ENCODE data around the gene HS6ST2.

The HS6ST2 gene

GRCh38 chrX:132594999-132595398 lies 363.4 kb downstream of the HS6ST2 start (continued):
- no peak for TF ChIP-seq HIC1 (tag by site-specific recombination; IDR thresholded peaks at IDR 0.05)

DNA sequence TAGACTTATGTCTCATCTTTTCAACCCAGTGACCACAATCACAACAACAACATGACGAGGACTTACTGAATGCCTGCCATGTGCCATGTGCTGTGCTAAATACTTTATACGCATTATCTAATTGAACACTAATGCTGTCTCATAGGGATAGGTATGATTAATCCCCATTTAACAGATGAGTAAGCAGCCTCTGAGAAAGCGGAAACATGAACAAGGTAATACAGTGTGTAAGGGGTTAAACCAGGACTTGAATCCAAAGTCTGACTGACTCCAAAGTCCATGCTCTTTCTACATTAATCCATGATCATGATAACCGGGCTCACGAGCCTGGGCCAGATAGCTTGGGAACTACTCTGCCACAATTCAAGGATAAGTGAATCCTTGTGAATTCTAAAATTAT lies 364.3 kb downstream of the HS6ST2 start:
- Histone ChIP-seq H3K27ac (ENCODE audit: extremely low read depth, low read depth, low read length) (no peak overlapping the region), H3K4me1 (ENCODE audit: control insufficient read depth, insufficient read depth, low read length) (no peaks in the 10 kb centered on the region), H3K36me3 (ENCODE audit: control insufficient read depth in 2 of 2, insufficient read depth in 1 of 2, low read length in 2 of 2) (no peaks in the 10 kb centered on the region), H3K4me3 (ENCODE audit: low read depth, low read length) (no peak overlapping the region), H3K9me3 (ENCODE audit: control insufficient read depth, insufficient read depth, low read depth, low read length) (no peaks in the 10 kb centered on the region)
- no peak for TF ChIP-seq ZEB2 (tag by site-specific recombination; IDR thresholded peaks at IDR 0.05)
- no peak for TF ChIP-seq ZNF510 (tag by site-specific recombination; IDR thresholded peaks at IDR 0.05; ENCODE audit: insufficient replicate concordance)
- TF ChIP-seq ZSCAN30 (tag by site-specific recombination; IDR thresholded peaks at IDR 0.05) = no peak
- TF ChIP-seq ZNF830 (tag by site-specific recombination; IDR thresholded peaks at IDR 0.05; ENCODE audit: low read depth) = no peak
- no peak for TF ChIP-seq ZNF707 (tag by site-specific recombination; IDR thresholded peaks at IDR 0.05)
- TF ChIP-seq ZNF223 (tag by site-specific recombination; IDR thresholded peaks at IDR 0.05) = no peak
- no peak for TF ChIP-seq ZNF354C (tag by site-specific recombination; IDR thresholded peaks at IDR 0.05; ENCODE audit: borderline replicate concordance, low read depth)
- no peak for TF ChIP-seq ZNF132 (tag by site-specific recombination; IDR thresholded peaks at IDR 0.05; ENCODE audit: borderline replicate concordance)
- no peak for TF ChIP-seq TRIM28 (IDR thresholded peaks at IDR 0.05; ENCODE audit: borderline replicate concordance, low read length)
- no peak for TF ChIP-seq KLF9 (tag by site-specific recombination; IDR thresholded peaks at IDR 0.05; ENCODE audit: low read depth)
- TF ChIP-seq, protein P1, sequence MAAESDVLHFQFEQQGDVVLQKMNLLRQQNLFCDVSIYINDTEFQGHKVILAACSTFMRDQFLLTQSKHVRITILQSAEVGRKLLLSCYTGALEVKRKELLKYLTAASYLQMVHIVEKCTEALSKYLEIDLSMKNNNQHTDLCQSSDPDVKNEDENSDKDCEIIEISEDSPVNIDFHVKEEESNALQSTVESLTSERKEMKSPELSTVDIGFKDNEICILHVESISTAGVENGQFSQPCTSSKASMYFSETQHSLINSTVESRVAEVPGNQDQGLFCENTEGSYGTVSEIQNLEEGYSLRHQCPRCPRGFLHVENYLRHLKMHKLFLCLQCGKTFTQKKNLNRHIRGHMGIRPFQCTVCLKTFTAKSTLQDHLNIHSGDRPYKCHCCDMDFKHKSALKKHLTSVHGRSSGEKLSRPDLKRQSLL (tag by site-specific recombination; IDR thresholded peaks at IDR 0.05) = no peak
- TF ChIP-seq ELK4 (IDR thresholded peaks at IDR 0.05; ENCODE audit: borderline replicate concordance, low read depth, low read length) = no peak
- TF ChIP-seq ZNF529 (tag by site-specific recombination; IDR thresholded peaks at IDR 0.05; ENCODE audit: insufficient replicate concordance) = no peak
- no peak for TF ChIP-seq SP2 (tag by site-specific recombination; IDR thresholded peaks at IDR 0.05)
- TF ChIP-seq, protein P2, sequence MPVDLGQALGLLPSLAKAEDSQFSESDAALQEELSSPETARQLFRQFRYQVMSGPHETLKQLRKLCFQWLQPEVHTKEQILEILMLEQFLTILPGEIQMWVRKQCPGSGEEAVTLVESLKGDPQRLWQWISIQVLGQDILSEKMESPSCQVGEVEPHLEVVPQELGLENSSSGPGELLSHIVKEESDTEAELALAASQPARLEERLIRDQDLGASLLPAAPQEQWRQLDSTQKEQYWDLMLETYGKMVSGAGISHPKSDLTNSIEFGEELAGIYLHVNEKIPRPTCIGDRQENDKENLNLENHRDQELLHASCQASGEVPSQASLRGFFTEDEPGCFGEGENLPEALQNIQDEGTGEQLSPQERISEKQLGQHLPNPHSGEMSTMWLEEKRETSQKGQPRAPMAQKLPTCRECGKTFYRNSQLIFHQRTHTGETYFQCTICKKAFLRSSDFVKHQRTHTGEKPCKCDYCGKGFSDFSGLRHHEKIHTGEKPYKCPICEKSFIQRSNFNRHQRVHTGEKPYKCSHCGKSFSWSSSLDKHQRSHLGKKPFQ (tag by site-specific recombination; IDR thresholded peaks at IDR 0.05) = no peak
- TF ChIP-seq ZNF677 (tag by site-specific recombination; IDR thresholded peaks at IDR 0.05) = no peak
- TF ChIP-seq HOXD13 (CRISPR knock-in tag; IDR thresholded peaks at IDR 0.05; ENCODE audit: borderline replicate concordance) = no peak
- TF ChIP-seq ZNF140 (tag by site-specific recombination; IDR thresholded peaks at IDR 0.05) = no peak
- TF ChIP-seq ZNF292 (tag by site-specific recombination; IDR thresholded peaks at IDR 0.05; ENCODE audit: borderline replicate concordance, low read depth) = no peak
- TF ChIP-seq ZNF174 (tag by site-specific recombination; IDR thresholded peaks at IDR 0.05) = no peak
- CTCF ChIA-PET = interaction anchor here (0.7 to 1.9 kb wide), 3 partner anchors 19 to 630 kb away, joined by 3 to 8 read pairs (median 4); no protein-coding TSS in a partner anchor
- POLR2A ChIA-PET = no interaction called here
